H1 (cell line): ENCODE results near the gene CFAP58. TPM values are rescaled to one million over a fixed set of nuclear protein-coding genes. Genes with fewer than 3 reads are reported as not detected.

Experiments
- CTCF ChIA-PET: fragments of 300-600 bp; sonication (Branson Sonifier 250); formaldehyde crosslinking; loops from one replicate; lab custom pipeline; 2021; ENCODE audit not compliant: partially characterized antibody; lab: Charles Lee
- POLR2A ChIA-PET: fragments of 300-600 bp; sonication (Branson Sonifier 250); formaldehyde crosslinking; loops from one replicate; lab custom pipeline; 2021; ENCODE audit warnings: inconsistent platforms; ENCODE audit not compliant: partially characterized antibody; lab: Charles Lee
- DNase-seq, 2 experiments: peaks; one replicate each; pipeline versions ENCODE4 v3.0.0 to v3.0.0-alpha.2; 2010 to 2022; ENCODE audit warnings: low spot score in 2 of 2, low read depth in 1 of 2, mixed read lengths in 1 of 2
- FAIRE-seq: peaks from 2 replicates; lab custom pipeline; 2011; peaks lifted over from hg19 to GRCh38; lab: Jason Lieb, UNC
- H2AFZ ChIP-seq: 2 replicates; pipeline ENCODE4 v1.8.1; 2012; ENCODE audit warnings: low read length, inconsistent platforms
- H2AK5ac ChIP-seq: 2 replicates; pipeline ENCODE4 v1.6.1; 2013; ENCODE audit warnings: low read depth, low read length
- H2BK120ac ChIP-seq: replicated peaks from 2 replicates; pipeline ENCODE3; 2013; ENCODE audit warnings: low read depth, low read length, inconsistent platforms
- H2BK12ac ChIP-seq: 2 replicates; pipeline ENCODE4 v1.6.1; 2013; ENCODE audit warnings: low read depth, low read length
- H2BK15ac ChIP-seq: 2 replicates; pipeline ENCODE4 v1.6.1; 2013; ENCODE audit warnings: low read length
- H2BK20ac ChIP-seq: 2 replicates; pipeline ENCODE4 v1.6.1; 2013; ENCODE audit warnings: low read length
- H2BK5ac ChIP-seq: 2 replicates; pipeline ENCODE4 v1.6.1; 2013; ENCODE audit warnings: low read depth, low read length
- H3K14ac ChIP-seq: 2 replicates; pipeline ENCODE4 v1.6.1; 2013; ENCODE audit warnings: inconsistent platforms; ENCODE audit not compliant: insufficient read length
- H3K18ac ChIP-seq: 2 replicates; pipeline ENCODE4 v1.6.1; 2013; ENCODE audit warnings: low read length; ENCODE audit errors: extremely low read depth
- H3K23ac ChIP-seq: 2 replicates; pipeline ENCODE4 v1.6.1; 2013; ENCODE audit warnings: inconsistent platforms; ENCODE audit not compliant: insufficient read length
- H3K23me2 ChIP-seq: 2 replicates; pipeline ENCODE4 v1.6.1; 2013; ENCODE audit warnings: low read depth, low read length
- H3K27ac ChIP-seq: 2 replicates; pipeline ENCODE4 v1.6.1; 2011; ENCODE audit warnings: low read depth, low read length, inconsistent platforms
- H3K27me3 ChIP-seq, 4 experiments: replicated peaks in 1 of 4; 1 replicate in 1 of 4; 2 replicates in 3 of 4; pipeline versions ENCODE4 v1.6.1 to v1.8.1; 2011 to 2013; ENCODE audit warnings: low read length in 3 of 4, mild to moderate bottlenecking in 3 of 4, inconsistent platforms in 2 of 4, mixed read lengths in 2 of 4, moderate library complexity in 1 of 4; ENCODE audit not compliant: control insufficient read depth in 3 of 4, insufficient read depth in 3 of 4; ENCODE audit errors: extremely low read depth in 1 of 4
- H3K36me3 ChIP-seq, 4 experiments: 2 replicates each; pipeline versions ENCODE4 v1.6.1 to v1.8.1; 2011 to 2013; ENCODE audit warnings: mild to moderate bottlenecking in 4 of 4, low read length in 3 of 4, moderate library complexity in 2 of 4, control low read depth in 1 of 4, inconsistent platforms in 1 of 4; ENCODE audit not compliant: insufficient read depth in 4 of 4, control insufficient read depth in 2 of 4
- H3K4ac ChIP-seq: replicated peaks from 2 replicates; pipeline ENCODE3; 2013; ENCODE audit warnings: low read length, low read depth, mixed read lengths, inconsistent platforms; ENCODE audit not compliant: insufficient read length
- H3K4me1 ChIP-seq, 4 experiments: replicated peaks in 1 of 4; 1 replicate in 1 of 4; 2 replicates in 3 of 4; pipeline versions ENCODE4 v1.6.1 to v1.8.1; 2011 to 2013; ENCODE audit warnings: low read length in 3 of 4, inconsistent platforms in 2 of 4, mixed read lengths in 1 of 4; ENCODE audit not compliant: insufficient read depth in 4 of 4, control insufficient read depth in 3 of 4
- H3K4me2 ChIP-seq, 2 experiments: 2 replicates each; pipeline versions ENCODE4 v1.6.1 to v1.8.1; 2011 to 2013; ENCODE audit warnings: low read depth in 2 of 2, low read length in 2 of 2, control low read depth in 1 of 2, inconsistent platforms in 1 of 2, mild to moderate bottlenecking in 1 of 2; ENCODE audit not compliant: insufficient read depth in 1 of 2
- H3K4me3 ChIP-seq, 4 experiments: fragments of 200-600, 300-600 bp in 1 of 4; sonication (generic), shearing (Covaris generic), sonication (Bioruptor Twin) in 1 of 4; 2 replicates each; pipeline versions ENCODE4 v1.5.1 to v1.8.1; 2011 to 2016; ENCODE audit warnings: low read length in 4 of 4, low read depth in 3 of 4, control low read depth in 2 of 4, inconsistent platforms in 2 of 4, mild to moderate bottlenecking in 2 of 4, mixed read lengths in 1 of 4, moderate library complexity in 1 of 4; ENCODE audit not compliant: insufficient read depth in 2 of 4; ENCODE audit errors: extremely low read depth in 1 of 4
- H3K56ac ChIP-seq: replicated peaks from 2 replicates; pipeline ENCODE3; 2013; ENCODE audit warnings: low read depth, mild to moderate bottlenecking, mixed read lengths, low read length, inconsistent platforms; ENCODE audit not compliant: insufficient read length
- H3K79me1 ChIP-seq: 2 replicates; pipeline ENCODE4 v1.6.1; 2013; ENCODE audit warnings: low read depth, low read length, control low read depth
- H3K79me2 ChIP-seq, 2 experiments: 2 replicates each; pipeline versions ENCODE4 v1.6.1 to v1.8.1; 2012 to 2013; ENCODE audit warnings: low read length in 2 of 2, mild to moderate bottlenecking in 2 of 2, inconsistent platforms in 1 of 2; ENCODE audit not compliant: insufficient read depth in 2 of 2, control insufficient read depth in 1 of 2
- H3K9ac ChIP-seq, 4 experiments: replicated peaks in 1 of 4; 1 replicate in 1 of 4; 2 replicates in 3 of 4; pipeline versions ENCODE4 v1.6.1 to v1.8.1; 2011 to 2013; ENCODE audit warnings: low read depth in 3 of 4, low read length in 3 of 4, control low read depth in 2 of 4, mild to moderate bottlenecking in 2 of 4, moderate library complexity in 2 of 4, inconsistent platforms in 1 of 4; ENCODE audit errors: extremely low read depth in 1 of 4
- H3K9me3 ChIP-seq, 2 experiments: 2 replicates each; pipeline versions ENCODE4 v1.6.1 to v1.8.1; 2012 to 2013; ENCODE audit warnings: mild to moderate bottlenecking in 2 of 2, moderate library complexity in 2 of 2, control low read depth in 1 of 2, inconsistent platforms in 1 of 2, low read depth in 1 of 2, low read length in 1 of 2, mixed read lengths in 1 of 2; ENCODE audit not compliant: insufficient read depth in 2 of 2
- H4K20me1 ChIP-seq, 2 experiments: replicated peaks in 1 of 2; 2 replicates each; pipeline versions ENCODE3 to v1.8.1; 2011 to 2013; ENCODE audit warnings: inconsistent platforms in 2 of 2, low read length in 2 of 2, mild to moderate bottlenecking in 1 of 2; ENCODE audit not compliant: insufficient read depth in 2 of 2, control insufficient read depth in 1 of 2
- H4K5ac ChIP-seq: 2 replicates; pipeline ENCODE4 v1.6.1; 2013; ENCODE audit warnings: low read length, low read depth, mixed read lengths, inconsistent platforms; ENCODE audit not compliant: insufficient read length
- H4K8ac ChIP-seq: 2 replicates; pipeline ENCODE4 v1.8.0; 2013; ENCODE audit warnings: mild to moderate bottlenecking, moderate library complexity, low read length, inconsistent platforms; ENCODE audit not compliant: insufficient read depth; ENCODE audit errors: extremely low read depth
- H4K91ac ChIP-seq: replicated peaks from 2 replicates; pipeline ENCODE3; 2013; ENCODE audit warnings: low read length, mixed read lengths, inconsistent platforms; ENCODE audit not compliant: insufficient read length
- RBBP5 ChIP-seq: IDR thresholded peaks from 2 replicates; pipeline ENCODE4 v1.7.1; 2012; ENCODE audit warnings: low read depth, mild to moderate bottlenecking, inconsistent platforms, low read length, moderate library complexity, borderline replicate concordance
- SRF ChIP-seq: IDR thresholded peaks from 2 replicates; pipeline ENCODE4 v1.6.1; 2011; ENCODE audit warnings: mild to moderate bottlenecking, low read depth, low read length, moderate library complexity
- TAF7 ChIP-seq: optimal IDR thresholded peaks from 2 replicates; pipeline ENCODE3; 2011; ENCODE audit warnings: low read depth, mild to moderate bottlenecking, inconsistent platforms, low read length, moderate library complexity, borderline replicate concordance
- WGBS, 2 experiments: shearing (Covaris generic) in 1 of 2; methylation state at CpG; one replicate each; pipeline versions ENCODE4 v1.1.6 to v1.1.7; 2013 to 2015; ENCODE audit warnings: low lambda C conversion rate in 2 of 2, mixed read lengths in 2 of 2, inconsistent platforms in 1 of 2, low coverage in 1 of 2, missing lambda C conversion rate in 1 of 2; ENCODE audit not compliant: insufficient replicate concordance in 2 of 2, insufficient coverage in 1 of 2, insufficient read length in 1 of 2; ENCODE audit errors: extremely low coverage in 1 of 2, missing lambda C conversion rate in 1 of 2; 5-methylcytosine and 5-hydroxymethylcytosine counted together
- polyA plus RNA-seq, 7 experiments: library from polyadenylated mRNA; depleted of rRNA in 3 of 7; stranded (reverse) in 5 of 7; unstranded in 2 of 7; fragments of >200 nt in 5 of 7; fragments of 200-250 nt in 2 of 7; gene quantifications; 1 replicate in 5 of 7; 2 replicates in 1 of 7; 4 replicates in 1 of 7; pipeline versions ENCODE4 v1.2.1 to v1.2.3, GENCODE V29; 2011 to 2013; ENCODE audit warnings: missing spikeins in 2 of 7, mixed read lengths in 2 of 7
- total RNA-seq: library from RNA; stranded (reverse); fragmentation: NEBNext Ultra II Directional; extraction: Animal tissue kit (Norgen Biotek cat#: 25700); gene quantifications from 2 replicates; pipeline ENCODE4 v1.2.1, GENCODE V29; 2021

CFAP58 gene
- total and polyA plus RNA-seq, 2 of the 8 experiments (the other 6 are each of a cell fraction or from before 2014, with no cell fraction given), result 0.32 to 0.71 TPM

DNA sequence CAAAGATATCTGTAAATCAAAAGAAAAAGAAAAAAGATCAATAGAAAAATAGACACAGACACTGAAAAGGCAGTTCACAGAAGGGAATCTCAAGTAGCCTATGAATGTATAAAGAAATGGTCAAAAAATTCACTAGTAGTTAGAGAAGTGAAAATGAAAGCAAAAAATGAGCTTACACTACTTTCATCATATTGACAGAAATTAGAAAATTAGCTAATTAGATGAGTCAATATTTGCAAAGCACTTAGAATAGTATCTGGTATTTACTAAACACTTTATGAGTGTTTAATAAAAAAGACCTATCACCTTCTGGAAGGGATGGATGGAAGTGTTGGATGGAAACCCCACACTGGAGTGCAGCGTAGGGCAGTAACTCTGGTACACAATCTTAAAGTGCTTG, 1.7 kb upstream of the CFAP58 start:
- Histone ChIP-seq H3K23me2 (peaks cover 7% of the 10 kb centered on the region; the same call in 1 of the 2 replicates), H4K8ac (no peak overlapping the region), H4K91ac (no peak overlapping the region), H2BK120ac (no peak overlapping the region), H3K9ac (no peak overlapping the region), H3K36me3 (no peaks in the 10 kb centered on the region), H4K20me1 (no peaks in the 10 kb centered on the region), H2BK5ac (no peak overlapping the region), H3K56ac (no peak overlapping the region), H3K14ac (no peak overlapping the region), H2BK12ac (no peak overlapping the region), H3K18ac (no peak overlapping the region), H3K79me2 (no peaks in the 10 kb centered on the region), H3K4me2 (no peak overlapping the region), H2AFZ (no peak overlapping the region), H2BK20ac (no peak overlapping the region), H3K27me3 (peaks cover 5 to 13% (median 10%) of the 10 kb centered on the region in 4 experiments), H3K27ac (no peak overlapping the region), H3K23ac (no peak overlapping the region), H3K4ac (no peak overlapping the region), H2AK5ac (no peak overlapping the region), H3K9me3 (no peaks in the 10 kb centered on the region), H3K79me1 (no peaks in the 10 kb centered on the region), H3K4me1 (peaks cover 0 to 9% (median 1%) of the 10 kb centered on the region in 4 experiments; a peak in 2 of 7 replicates), H2BK15ac (no peak overlapping the region), H3K4me3 (no peak overlapping the region), H4K5ac (no peak overlapping the region)
- 100% methylated on average over 1 of the region's 1 CpG; no CpG with 5 or more reads in 1 of the 2 experiments for WGBS, 2 experiments
- FAIRE-seq (no peak), DNase-seq (no peak)
- POLR2A ChIA-PET, result interaction anchor here (0.9 to 1.9 kb wide), 3 partner anchors 9 to 45 kb away, joined by 3 to 7 read pairs (median 4); partner anchors contain the start of gene ITPRIP
- CTCF ChIA-PET, result interaction anchor here (0.6 to 17.2 kb wide), 13 partner anchors 10 to 270 kb away, joined by 3 to 379 read pairs (median 7); no protein-coding TSS in a partner anchor
- TF ChIP-seq SRF (no peak), RBBP5 (no peak), TAF7 (no peak)
